T1000 (cell line): ENCODE measurements around the gene LUC7L.
"Not testable (repeated sequence)": the region's sequence is repeated elsewhere in the genome, so short reads cannot be mapped to it uniquely, and the experiment has no call there.

ENCODE experiments used
- DNase-seq: peaks from one replicate; lab custom pipeline; 2025; ENCODE audit warnings: mixed read lengths; lab: John Stamatoyannopoulos, UW

LUC7L gene

GRCh38 chr16:263944-264343, 34.7 kb upstream of the LUC7L start:
- no peak for DNase-seq

GRCh38 chr16:263182-263774, 34.0 kb upstream of the LUC7L start:
- no peak for DNase-seq

GRCh38 chr16:262121-262745, 33.0 kb upstream of the LUC7L start:
- DNase-seq: no peak

DNA sequence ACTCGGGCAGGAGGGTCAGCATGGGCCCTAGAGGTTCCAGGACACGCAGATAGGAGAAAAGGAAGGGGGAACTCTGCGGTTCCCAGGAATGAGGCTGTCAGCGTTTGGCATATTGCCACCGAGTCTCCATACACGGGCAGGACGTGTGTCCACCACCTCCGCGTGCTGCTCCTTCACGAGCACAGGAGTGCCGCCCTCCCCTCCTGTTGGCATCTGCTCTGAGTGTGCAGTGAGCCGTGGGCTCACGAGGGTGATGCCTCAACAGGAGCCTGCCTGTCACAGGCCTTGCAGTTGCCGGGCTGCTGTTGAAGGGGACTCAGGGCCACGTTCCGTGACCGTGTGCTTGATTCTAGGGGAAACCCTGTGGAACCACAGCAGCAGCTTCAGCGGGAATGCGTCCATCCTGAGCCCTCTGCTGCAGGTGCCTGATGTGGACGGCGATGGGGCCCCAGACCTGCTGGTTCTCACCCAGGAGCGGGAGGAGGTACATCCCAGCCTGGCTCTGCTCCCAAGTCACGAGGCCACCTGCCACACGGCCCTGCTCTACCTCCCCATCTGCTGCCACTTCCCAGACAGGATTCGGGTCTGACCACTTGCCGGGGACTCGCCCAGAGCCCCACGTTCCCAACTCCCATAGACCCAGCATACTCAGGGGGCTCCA, 31.9 kb upstream of the LUC7L start:
- no peak for DNase-seq

DNA sequence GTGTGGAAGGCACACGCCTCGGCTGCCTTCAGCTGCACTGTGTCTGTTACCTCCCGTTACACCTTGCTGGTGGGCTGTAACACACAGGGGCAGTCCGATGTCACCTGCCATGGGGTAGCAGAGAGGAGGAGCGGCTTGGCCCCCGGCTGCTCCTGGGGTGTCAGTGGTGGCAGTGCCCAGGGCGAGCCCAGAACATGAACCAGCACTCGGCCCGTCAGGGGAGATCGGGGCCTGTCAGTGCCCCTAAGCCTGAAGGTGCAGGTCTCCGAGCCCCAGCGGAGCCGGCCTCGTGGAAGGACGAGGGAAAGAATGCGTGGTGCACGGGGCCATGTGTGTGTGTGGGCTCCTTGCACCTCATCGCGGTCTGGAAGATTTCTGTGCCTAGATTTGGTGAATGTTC, 31.1 kb upstream of the LUC7L start:
- no peak for DNase-seq

- DNase-seq: no peak
These were observed 30.6 kb upstream of the LUC7L start for GRCh38 chr16:259814-260253.

DNA sequence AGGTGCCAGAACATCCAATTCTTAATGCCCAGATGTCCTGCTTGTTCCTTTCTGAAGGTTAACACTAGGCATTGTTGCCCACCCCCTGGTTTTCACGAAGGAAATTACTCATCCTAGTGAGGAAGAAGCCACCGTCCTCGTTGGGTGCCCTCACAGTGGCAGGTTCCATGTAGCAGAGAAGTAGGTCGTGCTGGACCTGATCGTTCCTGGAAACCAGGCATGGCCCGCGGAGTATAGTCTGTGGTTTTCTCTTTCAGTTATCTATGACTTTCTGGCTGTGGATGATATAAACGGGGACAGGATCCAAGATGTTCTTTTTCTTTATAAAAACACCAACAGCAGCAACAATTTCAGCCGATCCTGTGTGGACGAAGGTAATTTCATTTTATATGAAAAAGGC, 30.0 kb upstream of the LUC7L start:
- DNase-seq: no peak

DNA sequence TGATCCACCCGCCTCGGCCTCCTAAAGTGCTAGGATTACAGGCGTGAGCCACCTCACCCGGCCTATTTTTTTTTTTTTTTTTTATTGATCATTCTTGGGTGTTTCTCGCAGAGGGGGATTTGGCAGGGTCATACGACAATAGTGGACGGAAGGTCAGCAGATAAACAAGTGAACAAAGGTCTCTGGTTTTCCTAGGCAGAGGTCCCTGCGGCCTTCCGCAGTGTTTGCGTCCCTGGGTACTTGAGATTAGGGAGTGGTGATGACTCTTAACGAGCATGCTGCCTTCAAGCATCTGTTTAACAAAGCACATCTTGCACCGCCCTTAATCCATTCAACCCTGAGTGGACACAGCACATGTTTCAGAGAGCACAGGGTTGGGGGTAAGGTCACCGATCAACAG, 28.8 kb upstream of the LUC7L start:
- not testable (repeated sequence) for DNase-seq

GRCh38 chr16:255183-255582, 25.9 kb upstream of the LUC7L start:
- DNase-seq: no peak

- DNase-seq: no peak
These were observed 25.2 kb upstream of the LUC7L start for GRCh38 chr16:254461-254860.

DNA sequence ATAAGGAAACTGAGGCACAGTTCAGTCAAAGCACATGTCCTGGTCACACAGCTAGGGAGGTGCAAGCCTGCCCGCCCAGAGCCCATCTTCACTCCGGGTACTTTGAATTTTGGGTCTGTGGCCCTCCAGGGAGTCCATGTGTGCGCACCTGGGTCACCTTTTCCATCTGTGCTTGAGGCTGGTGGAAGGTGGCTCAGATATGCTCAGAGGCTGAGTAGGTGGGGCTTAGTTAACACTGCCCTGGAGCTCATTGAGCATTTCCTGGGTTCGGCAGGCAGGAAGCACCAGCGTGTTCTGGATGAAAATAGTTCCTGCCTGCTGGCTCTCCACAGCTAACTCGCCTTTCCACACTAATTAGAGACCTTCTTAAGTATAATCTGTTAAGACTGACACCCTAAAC, 24.6 kb upstream of the LUC7L start:
- no peak for DNase-seq

DNA sequence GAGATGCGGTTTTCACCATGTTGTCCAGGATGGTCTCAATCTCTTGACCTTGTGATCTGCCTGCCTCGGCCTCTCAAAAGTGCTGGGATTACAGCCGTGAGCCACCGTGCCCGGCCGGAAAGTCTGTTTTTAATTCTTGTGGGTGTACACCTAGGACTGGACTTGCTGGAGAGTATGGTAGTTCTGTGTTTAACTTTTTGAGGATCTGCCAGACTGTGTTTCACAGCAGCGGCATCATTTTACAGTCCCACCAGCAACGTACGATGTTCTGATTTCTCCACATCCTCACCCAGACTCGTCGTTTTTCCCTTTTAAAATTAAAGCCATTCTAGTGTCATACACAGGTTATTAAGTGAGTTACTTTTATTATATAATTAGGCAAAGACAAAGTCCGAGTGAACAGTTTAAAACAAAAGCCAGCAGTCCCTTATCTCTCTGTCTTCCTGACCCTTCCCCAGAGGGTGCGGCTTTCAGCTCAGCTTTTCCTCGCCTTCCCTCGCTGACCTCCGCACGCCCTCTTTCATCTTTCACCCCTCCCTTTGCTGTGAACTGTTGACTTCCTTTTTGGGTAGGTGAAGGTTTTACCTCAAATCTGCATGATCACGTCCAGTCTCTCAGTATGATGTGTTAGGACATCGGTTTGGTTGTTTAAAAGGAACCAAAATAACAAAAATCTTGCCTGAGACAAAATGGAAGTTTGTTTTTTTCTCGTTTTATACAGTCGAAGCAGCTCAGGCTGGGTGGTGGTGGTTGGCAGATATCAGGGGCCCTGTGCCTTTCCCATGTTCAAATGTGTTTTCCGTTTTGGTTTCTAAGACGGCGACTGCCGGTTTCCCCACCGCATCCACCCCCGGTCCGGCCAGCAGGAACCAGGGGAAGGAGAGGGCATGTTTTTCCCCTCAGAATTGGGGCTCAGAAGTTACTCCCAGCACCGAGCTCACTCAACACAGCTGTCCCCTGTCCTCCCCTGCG, 23.4 kb upstream of the LUC7L start:
- no peak for DNase-seq

DNA sequence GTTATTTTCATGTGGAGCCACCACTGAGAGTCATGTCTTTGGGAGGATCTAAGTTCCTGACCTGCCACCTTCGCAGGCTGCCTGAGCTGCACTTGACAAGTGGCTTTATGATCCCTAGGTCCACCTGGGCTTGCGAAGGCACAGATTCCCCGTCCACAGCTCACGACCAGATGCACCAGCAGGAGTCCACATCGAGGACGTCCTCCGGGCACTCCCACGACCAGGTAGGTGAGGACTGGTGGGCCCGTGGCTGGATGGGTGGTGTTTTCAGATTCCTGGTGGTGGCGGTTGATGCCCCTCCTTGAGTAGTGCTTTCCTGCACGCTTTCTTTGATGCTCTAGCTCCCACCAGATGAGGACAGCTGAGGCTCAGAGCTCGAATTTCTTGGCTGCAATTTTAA, 20.2 kb upstream of the LUC7L start:
- no peak for DNase-seq

GRCh38 chr16:247027-247426, 17.8 kb upstream of the LUC7L start:
- DNase-seq: no peak

DNA sequence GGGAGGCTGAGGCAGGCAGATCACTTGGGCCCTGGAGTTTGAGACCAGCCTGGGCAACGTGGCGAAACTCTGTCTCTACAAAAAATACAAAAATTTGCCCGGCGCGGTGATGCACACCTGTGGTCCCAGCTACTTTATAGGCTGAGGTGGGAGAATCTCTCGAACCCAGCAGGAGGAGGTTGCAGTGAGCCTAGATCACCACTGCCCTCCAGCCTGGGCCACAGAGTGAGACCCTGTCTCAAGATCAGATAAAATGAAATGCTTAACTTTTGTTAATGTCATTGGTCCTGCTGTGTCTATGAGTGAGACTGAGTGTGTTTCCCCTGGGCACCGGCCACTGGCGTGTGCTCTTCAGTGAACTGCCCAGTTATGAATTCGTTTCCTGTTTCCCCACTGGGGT, 15.9 kb upstream of the LUC7L start:
- DNase-seq: no peak

DNA sequence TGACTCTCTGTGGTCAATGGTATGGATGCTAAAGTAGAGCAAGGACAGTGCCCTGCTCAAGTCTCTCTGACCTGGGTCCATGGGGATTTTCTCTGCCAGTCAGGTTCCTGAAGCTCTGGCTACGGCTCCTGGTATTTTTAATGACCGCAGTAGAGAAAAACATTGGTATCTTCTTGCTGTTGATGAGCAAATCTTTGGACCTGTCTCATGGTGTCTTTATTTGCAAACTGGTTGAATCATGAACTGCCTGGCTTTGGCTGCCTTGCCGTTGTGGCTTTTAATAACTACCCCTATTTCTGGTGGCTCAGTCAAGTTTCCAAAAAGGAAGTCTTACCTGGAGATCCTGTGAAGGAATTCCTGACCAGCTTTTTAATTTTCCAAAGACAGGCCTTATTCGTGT, 14.1 kb upstream of the LUC7L start:
- DNase-seq: no peak

DNA sequence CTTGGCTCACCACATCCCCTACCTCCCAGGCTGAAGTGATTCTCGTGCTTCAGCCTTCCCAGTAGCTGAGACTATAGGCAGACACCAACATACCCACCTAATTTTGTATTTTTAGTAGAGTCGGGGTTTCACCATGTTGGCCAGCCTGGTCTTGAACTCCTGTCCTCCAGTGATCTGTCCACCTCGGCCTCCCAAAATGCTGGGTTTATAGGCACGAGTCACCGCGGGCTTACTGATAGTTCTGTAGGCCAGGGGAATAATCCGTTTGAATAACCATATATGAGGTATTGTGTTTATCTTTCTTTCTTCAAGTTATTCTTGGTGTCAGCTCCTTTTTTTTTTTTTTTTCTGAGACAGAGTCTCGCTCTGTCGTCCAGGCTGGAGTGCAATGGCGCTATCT, 13.0 kb upstream of the LUC7L start:
- DNase-seq: no peak

DNA sequence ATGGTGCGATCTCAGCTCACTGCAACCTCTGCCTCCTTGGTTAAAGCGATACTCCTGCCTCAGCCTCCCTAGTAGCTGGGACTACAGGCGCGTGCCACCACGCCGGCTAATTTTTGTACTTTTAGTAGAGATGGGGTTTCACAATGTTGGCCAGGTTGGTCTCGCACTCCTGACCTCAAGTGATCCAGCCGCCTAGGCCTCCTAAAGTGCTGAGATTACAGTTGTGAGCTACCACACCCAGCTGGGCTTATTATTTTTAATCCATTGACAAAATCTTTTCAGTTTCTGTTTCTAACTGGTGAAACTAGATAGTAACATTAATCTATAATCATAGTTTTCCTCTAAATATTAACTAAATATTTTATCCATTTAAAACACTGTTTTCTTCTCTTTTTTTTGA, 11.3 kb upstream of the LUC7L start:
- no peak for DNase-seq

DNA sequence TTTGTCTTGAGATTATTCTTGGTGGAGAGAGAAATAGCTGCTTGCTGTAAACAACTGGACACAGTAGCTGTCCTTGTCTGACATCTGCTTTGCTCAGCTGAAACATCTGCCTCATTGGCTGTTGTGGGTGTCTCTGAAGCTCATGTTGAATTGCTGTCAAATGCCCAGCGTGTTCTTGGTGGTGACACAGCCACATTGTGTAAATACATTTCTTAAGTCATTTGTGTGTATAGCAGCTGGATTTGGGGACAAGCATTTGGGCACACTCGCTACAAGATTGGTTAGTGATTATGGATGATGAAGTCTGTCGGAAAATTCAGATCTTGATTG, 10.7 kb upstream of the LUC7L start:
- DNase-seq: no peak

- peak; percentile 86 for DNase-seq
These were observed 5.4 kb upstream of the LUC7L start, which contains the start of gene FAM234A for GRCh38 chr16:234468-235305. TSS of gene FAM234A (plus strand) at chr16:234821. CDS start at chr16:254414, 19,593 bp downstream.

DNA sequence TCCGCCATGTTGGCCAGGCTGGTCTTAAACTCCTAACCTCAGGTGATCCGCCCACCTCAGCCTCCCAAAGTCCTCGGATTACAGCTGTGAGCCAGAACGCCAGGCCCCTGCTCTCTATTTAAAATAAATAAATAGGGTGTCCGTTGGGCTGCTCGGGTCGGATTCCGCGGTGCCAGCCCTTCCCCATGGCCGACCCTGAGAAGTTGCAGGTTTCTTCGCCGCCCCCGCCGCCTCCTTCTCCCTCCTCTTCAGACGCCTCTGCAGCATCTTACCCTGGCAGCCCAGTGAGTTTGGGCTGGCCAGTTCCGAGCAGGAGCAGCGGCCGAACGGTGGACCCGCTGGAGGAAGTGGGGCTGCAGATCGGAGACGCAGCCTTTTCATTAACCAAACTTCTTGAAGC, 1.7 kb upstream of the LUC7L start:
- DNase-seq: no peak

DNA sequence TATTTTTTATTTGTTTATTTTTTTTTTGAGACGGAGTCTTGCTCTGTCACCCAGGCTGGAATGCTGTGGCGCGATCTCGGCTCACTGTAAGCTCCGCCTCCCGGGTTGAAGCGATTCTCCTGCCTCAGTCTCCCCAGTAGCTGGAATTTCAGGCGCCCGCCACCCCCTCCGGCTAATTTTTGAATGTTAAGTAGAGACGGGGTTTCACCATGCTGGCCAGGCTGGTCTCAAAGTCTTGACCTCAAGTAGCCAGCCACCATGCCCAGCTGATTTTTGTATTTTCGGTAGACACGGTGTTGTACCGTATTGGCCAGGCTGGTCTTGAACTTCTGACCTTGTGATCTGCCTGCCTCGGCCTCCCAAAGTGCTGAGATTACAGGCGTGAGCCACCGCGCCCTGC, 1.1 kb upstream of the LUC7L start:
- not testable (repeated sequence) for DNase-seq
